Body of pancreas (tissue), 4 donors: ENCODE measurements around the gene INPP5K.

Source experiments
- POLR2A ChIP-seq, 3 donors: fragments of 450-650 bp; IDR thresholded peaks; one replicate each; pipeline ENCODE4 v1.6.1; 2016; ENCODE audit warnings: antibody characterized with exemption in 3 of 3, mild to moderate bottlenecking in 2 of 3
- TF ChIP-seq, protein P1 (sequence below), 7 experiments: fragments of 450-650 bp in 4 of 7; fragments of 200-600 bp in 3 of 7; sonication (generic) in 3 of 7; IDR thresholded peaks; one replicate each; pipeline ENCODE4 v1.5.1; 2016 to 2019; ENCODE audit warnings: antibody characterized with exemption in 7 of 7

DNA sequence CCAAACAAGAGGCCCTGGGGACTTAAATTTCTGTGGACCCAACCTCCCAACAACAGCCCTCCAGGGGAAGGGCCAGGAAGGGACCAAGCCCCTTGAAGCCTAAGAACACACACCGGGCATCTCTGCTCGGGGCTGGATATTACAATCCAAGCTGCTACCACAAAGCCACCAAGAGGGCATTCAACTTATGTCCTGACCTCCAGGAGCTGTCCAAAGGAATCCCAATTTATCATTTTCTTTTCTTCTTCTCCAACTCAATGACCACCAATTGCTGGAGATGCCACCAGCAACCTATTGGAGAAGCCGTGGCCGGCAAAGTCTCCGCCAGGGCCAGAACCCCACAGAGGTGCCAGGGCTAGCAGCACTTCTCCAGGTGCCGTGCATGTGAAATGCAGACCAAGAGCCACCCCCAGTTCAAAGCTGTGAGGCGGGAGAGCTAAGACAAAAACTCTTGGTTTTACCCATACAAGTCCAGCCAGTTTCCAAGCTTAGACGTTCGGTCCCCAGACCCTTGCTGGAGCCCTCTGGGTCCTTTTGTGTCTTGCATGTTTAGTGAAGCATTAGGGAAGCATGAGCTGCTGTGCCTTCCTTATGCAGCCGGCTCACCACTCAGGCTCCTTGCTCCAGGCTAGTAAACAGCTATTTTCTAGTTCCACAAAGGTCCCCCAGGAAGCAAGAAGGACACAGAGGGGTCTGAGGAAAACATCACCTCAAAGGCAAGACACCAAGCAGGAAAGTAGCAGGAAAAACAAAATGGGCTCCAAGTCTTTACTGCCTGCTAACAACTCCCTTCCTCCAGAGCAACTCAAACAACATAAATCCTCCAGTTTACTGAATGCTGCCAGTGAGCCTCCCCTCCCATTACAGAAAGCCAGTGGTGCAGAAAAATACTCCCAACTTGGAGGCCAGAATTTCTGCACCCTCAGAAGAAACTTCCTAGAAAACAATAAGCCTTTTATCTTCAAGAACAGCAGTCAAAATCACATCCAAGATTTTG is 42.9 kb upstream of the INPP5K start:
- TF ChIP-seq, protein P1, sequence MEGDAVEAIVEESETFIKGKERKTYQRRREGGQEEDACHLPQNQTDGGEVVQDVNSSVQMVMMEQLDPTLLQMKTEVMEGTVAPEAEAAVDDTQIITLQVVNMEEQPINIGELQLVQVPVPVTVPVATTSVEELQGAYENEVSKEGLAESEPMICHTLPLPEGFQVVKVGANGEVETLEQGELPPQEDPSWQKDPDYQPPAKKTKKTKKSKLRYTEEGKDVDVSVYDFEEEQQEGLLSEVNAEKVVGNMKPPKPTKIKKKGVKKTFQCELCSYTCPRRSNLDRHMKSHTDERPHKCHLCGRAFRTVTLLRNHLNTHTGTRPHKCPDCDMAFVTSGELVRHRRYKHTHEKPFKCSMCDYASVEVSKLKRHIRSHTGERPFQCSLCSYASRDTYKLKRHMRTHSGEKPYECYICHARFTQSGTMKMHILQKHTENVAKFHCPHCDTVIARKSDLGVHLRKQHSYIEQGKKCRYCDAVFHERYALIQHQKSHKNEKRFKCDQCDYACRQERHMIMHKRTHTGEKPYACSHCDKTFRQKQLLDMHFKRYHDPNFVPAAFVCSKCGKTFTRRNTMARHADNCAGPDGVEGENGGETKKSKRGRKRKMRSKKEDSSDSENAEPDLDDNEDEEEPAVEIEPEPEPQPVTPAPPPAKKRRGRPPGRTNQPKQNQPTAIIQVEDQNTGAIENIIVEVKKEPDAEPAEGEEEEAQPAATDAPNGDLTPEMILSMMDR (IDR thresholded peaks at IDR 0.05): no peak
- TF ChIP-seq POLR2A (IDR thresholded peaks at IDR 0.05): no peak
